GM23338 (cell line): ENCODE data around the gene MLPH.

ENCODE experiments used
- EZH2 ChIP-seq: fragments of 200-600 bp; sonication (generic); IDR thresholded peaks from one replicate; pipeline ENCODE4 v1.8.0; 2017; ENCODE audit warnings: antibody characterized with exemption, mild to moderate bottlenecking, low read depth; ENCODE audit not compliant: unreplicated experiment
- EZH2phosphoT487 ChIP-seq: fragments of 200-600 bp; sonication (generic); IDR thresholded peaks from one replicate; pipeline ENCODE4 v1.8.1; 2018; ENCODE audit warnings: antibody characterized with exemption; ENCODE audit not compliant: unreplicated experiment
- JUNB ChIP-seq: IDR thresholded peaks from one replicate; pipeline ENCODE4 v1.6.1; 2016; ENCODE audit warnings: antibody characterized with exemption; ENCODE audit not compliant: unreplicated experiment
- POLR2AphosphoS5 ChIP-seq: IDR thresholded peaks from 2 replicates; pipeline ENCODE4 v1.6.1; 2016; ENCODE audit warnings: antibody characterized with exemption, low read depth
- ZNF114 ChIP-seq: fragments of 250-450 bp; sonication (Bioruptor Pico); IDR thresholded peaks from 2 replicates; pipeline ENCODE4 v1.5.0; 2020; ENCODE audit warnings: mild to moderate bottlenecking, moderate library complexity
- TF ChIP-seq, protein P1 (sequence below), 2 experiments: fragments of 200-600 bp in 1 of 2; sonication (generic) in 1 of 2; conservative IDR thresholded peaks; 2 replicates each; pipeline versions ENCODE4 v1.5.1 to v1.6.1; 2016 to 2017; ENCODE audit warnings: antibody characterized with exemption in 2 of 2, low read depth in 2 of 2, mild to moderate bottlenecking in 2 of 2, moderate library complexity in 1 of 2
- TF ChIP-seq, protein P2 (sequence below): IDR thresholded peaks from one replicate; pipeline ENCODE4 v1.6.1; 2018; ENCODE audit warnings: antibody characterized with exemption; ENCODE audit not compliant: unreplicated experiment
- TF ChIP-seq, protein P3 (sequence below): IDR thresholded peaks from 2 replicates; pipeline ENCODE4 v1.6.1; 2016; ENCODE audit warnings: antibody characterized with exemption

DNA sequence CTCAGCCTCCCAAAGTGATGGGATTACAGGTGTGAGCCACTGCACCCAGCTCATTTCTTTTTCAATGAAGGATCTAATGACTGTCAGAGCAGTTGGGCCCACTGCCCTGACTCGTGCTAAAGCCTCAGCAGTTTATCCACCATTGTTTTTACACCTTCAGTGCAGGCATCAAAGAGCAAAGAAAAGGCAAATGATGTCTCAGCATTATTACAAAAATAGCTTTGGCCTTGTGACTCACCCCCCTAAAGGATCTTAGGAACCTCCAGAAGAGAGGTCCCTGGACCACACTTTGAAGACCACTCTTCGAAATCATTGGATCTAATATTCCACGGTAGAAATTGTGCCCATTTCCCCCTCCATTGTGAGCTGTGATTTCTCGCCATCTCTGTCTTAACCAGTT, 21.3 kb downstream of the MLPH start:
- TF ChIP-seq, protein P1, sequence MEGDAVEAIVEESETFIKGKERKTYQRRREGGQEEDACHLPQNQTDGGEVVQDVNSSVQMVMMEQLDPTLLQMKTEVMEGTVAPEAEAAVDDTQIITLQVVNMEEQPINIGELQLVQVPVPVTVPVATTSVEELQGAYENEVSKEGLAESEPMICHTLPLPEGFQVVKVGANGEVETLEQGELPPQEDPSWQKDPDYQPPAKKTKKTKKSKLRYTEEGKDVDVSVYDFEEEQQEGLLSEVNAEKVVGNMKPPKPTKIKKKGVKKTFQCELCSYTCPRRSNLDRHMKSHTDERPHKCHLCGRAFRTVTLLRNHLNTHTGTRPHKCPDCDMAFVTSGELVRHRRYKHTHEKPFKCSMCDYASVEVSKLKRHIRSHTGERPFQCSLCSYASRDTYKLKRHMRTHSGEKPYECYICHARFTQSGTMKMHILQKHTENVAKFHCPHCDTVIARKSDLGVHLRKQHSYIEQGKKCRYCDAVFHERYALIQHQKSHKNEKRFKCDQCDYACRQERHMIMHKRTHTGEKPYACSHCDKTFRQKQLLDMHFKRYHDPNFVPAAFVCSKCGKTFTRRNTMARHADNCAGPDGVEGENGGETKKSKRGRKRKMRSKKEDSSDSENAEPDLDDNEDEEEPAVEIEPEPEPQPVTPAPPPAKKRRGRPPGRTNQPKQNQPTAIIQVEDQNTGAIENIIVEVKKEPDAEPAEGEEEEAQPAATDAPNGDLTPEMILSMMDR (conservative IDR thresholded peaks at IDR 0.05; ENCODE audit: low read depth in 2 of 2): no peak
- TF ChIP-seq JUNB: no peak
- TF ChIP-seq, protein P2, sequence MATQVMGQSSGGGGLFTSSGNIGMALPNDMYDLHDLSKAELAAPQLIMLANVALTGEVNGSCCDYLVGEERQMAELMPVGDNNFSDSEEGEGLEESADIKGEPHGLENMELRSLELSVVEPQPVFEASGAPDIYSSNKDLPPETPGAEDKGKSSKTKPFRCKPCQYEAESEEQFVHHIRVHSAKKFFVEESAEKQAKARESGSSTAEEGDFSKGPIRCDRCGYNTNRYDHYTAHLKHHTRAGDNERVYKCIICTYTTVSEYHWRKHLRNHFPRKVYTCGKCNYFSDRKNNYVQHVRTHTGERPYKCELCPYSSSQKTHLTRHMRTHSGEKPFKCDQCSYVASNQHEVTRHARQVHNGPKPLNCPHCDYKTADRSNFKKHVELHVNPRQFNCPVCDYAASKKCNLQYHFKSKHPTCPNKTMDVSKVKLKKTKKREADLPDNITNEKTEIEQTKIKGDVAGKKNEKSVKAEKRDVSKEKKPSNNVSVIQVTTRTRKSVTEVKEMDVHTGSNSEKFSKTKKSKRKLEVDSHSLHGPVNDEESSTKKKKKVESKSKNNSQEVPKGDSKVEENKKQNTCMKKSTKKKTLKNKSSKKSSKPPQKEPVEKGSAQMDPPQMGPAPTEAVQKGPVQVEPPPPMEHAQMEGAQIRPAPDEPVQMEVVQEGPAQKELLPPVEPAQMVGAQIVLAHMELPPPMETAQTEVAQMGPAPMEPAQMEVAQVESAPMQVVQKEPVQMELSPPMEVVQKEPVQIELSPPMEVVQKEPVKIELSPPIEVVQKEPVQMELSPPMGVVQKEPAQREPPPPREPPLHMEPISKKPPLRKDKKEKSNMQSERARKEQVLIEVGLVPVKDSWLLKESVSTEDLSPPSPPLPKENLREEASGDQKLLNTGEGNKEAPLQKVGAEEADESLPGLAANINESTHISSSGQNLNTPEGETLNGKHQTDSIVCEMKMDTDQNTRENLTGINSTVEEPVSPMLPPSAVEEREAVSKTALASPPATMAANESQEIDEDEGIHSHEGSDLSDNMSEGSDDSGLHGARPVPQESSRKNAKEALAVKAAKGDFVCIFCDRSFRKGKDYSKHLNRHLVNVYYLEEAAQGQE: no peak
- TF ChIP-seq POLR2AphosphoS5: no peak
- no peak for TF ChIP-seq ZNF114 (CRISPR knock-in tag)
- no peak for TF ChIP-seq EZH2
- no peak for TF ChIP-seq EZH2phosphoT487
- TF ChIP-seq, protein P3, sequence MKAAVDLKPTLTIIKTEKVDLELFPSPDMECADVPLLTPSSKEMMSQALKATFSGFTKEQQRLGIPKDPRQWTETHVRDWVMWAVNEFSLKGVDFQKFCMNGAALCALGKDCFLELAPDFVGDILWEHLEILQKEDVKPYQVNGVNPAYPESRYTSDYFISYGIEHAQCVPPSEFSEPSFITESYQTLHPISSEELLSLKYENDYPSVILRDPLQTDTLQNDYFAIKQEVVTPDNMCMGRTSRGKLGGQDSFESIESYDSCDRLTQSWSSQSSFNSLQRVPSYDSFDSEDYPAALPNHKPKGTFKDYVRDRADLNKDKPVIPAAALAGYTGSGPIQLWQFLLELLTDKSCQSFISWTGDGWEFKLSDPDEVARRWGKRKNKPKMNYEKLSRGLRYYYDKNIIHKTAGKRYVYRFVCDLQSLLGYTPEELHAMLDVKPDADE: no peak
